ENCODE data around the gene TGM1. TPM values are rescaled to one million over a fixed set of nuclear protein-coding genes. Genes with fewer than 3 reads are reported as not detected.
"Not testable (repeated sequence)": the region's sequence is repeated elsewhere in the genome, so short reads cannot be mapped to it uniquely, and the experiment has no call there.

The TGM1 gene

GRCh38 chr14:24203249-24203886 lies 59.6 kb downstream of the TGM1 start:
- not testable (repeated sequence) for H3K79me1 ChIP-seq (ENCODE audit: low read length); H3K27me3 ChIP-seq (ENCODE audit: insufficient read depth, low read length, poor library complexity); H3K9ac ChIP-seq (ENCODE audit: low read length); H2BK5ac ChIP-seq (ENCODE audit: low read length); H3K4ac ChIP-seq (ENCODE audit: low read depth, low read length); H3K27ac ChIP-seq (ENCODE audit: low read depth, low read length); H4K8ac ChIP-seq (ENCODE audit: low read depth, low read length); H3K36me3 ChIP-seq (ENCODE audit: control insufficient read depth, insufficient read depth, low read length); H3K23ac ChIP-seq (ENCODE audit: low read length); H2BK120ac ChIP-seq (ENCODE audit: low read depth, low read length); H3K18ac ChIP-seq (ENCODE audit: low read length); H3K4me3 ChIP-seq (ENCODE audit: low read length); H2AK5ac ChIP-seq (ENCODE audit: low read length); H4K5ac ChIP-seq (ENCODE audit: low read length); H3K4me1 ChIP-seq (ENCODE audit: control insufficient read depth, low read depth, low read length); H3K56ac ChIP-seq (ENCODE audit: low read length); H3K79me2 ChIP-seq (ENCODE audit: control insufficient read depth, insufficient read depth, low read length); DNase-seq; H2BK15ac ChIP-seq (replicated peaks; ENCODE audit: low read depth); H3K4me2 ChIP-seq (ENCODE audit: low read length)
- WGBS (ENCODE audit: extremely low coverage, insufficient coverage, low lambda C conversion rate), result no CpG with 5 or more reads among the region's 16 CpGs

DNA sequence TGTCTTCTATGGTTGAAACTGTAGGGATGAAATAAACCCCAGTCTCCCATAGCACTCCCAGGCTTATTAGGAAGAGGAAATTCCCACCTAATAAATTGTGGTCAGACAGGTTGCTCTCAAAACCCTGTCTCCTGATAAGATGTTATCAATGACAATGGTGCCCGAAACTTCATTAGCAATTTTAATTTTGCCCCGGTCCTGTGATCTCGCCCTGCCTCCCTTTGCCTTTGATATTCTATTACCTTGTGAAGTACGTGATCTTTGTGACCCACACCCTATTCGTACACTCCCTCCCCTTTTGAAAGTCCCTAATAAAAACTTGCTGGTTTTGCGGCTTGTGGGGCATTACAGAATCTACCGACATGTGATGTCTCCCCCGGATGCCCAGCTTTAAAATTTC lies 60.4 kb downstream of the TGM1 start:
- not testable (repeated sequence) for H3K36me3 ChIP-seq (ENCODE audit: control insufficient read depth, insufficient read depth, low read length); H2BK15ac ChIP-seq (replicated peaks; ENCODE audit: low read depth); H3K56ac ChIP-seq (ENCODE audit: low read length); H3K9ac ChIP-seq (ENCODE audit: low read length); H2AK5ac ChIP-seq (ENCODE audit: low read length); H4K5ac ChIP-seq (ENCODE audit: low read length); H3K79me1 ChIP-seq (ENCODE audit: low read length); H3K4me2 ChIP-seq (ENCODE audit: low read length); H3K27me3 ChIP-seq (ENCODE audit: insufficient read depth, low read length, poor library complexity); H3K18ac ChIP-seq (ENCODE audit: low read length); H3K4ac ChIP-seq (ENCODE audit: low read depth, low read length); H3K79me2 ChIP-seq (ENCODE audit: control insufficient read depth, insufficient read depth, low read length); H4K8ac ChIP-seq (ENCODE audit: low read depth, low read length); H3K27ac ChIP-seq (ENCODE audit: low read depth, low read length); H3K4me3 ChIP-seq (ENCODE audit: low read length); H3K23ac ChIP-seq (ENCODE audit: low read length); DNase-seq; H2BK5ac ChIP-seq (ENCODE audit: low read length); H3K4me1 ChIP-seq (ENCODE audit: control insufficient read depth, low read depth, low read length); H2BK120ac ChIP-seq (ENCODE audit: low read depth, low read length)
- no CpG with 5 or more reads among the region's 8 CpGs for WGBS (ENCODE audit: extremely low coverage, insufficient coverage, low lambda C conversion rate)

Small RNA genes lying within 50 kb of the gene (small RNA-seq; reads per million reads assigned to genes)
- gene CHMP4A (ENCODE audit: insufficient read depth), result not detected
- not detected for gene MDP1 (ENCODE audit: insufficient read depth)
